ENCODE measurements around the gene VOPP1.

DNA sequence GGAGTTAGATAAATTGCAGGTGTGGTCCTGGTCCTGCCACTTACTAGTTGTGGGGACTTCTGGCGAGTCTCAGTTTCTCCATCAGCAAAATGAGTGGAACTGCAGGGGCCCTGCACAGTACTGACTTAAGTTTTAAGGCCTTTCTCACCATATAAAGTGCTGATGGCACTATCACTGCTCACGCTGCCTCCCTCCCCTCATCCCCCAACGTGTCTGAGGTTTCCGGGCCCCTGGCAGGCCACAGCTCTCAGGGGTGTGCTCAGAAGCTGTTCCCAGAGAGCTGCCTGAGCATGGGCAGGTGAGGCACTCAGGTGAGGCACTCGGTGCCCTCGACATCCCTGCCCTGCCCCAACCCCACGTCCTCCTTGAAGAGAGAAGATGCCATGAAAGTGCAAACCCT is 74.2 kb downstream of the VOPP1 start:
- no peak for TF ChIP-seq EGR1 (IDR thresholded peaks at IDR 0.05; ENCODE audit: low read depth)
- TF ChIP-seq, protein P1, sequence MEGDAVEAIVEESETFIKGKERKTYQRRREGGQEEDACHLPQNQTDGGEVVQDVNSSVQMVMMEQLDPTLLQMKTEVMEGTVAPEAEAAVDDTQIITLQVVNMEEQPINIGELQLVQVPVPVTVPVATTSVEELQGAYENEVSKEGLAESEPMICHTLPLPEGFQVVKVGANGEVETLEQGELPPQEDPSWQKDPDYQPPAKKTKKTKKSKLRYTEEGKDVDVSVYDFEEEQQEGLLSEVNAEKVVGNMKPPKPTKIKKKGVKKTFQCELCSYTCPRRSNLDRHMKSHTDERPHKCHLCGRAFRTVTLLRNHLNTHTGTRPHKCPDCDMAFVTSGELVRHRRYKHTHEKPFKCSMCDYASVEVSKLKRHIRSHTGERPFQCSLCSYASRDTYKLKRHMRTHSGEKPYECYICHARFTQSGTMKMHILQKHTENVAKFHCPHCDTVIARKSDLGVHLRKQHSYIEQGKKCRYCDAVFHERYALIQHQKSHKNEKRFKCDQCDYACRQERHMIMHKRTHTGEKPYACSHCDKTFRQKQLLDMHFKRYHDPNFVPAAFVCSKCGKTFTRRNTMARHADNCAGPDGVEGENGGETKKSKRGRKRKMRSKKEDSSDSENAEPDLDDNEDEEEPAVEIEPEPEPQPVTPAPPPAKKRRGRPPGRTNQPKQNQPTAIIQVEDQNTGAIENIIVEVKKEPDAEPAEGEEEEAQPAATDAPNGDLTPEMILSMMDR (IDR thresholded peaks at IDR 0.05 in 2 of 3, conservative IDR thresholded peaks at IDR 0.05 in 1 of 3; ENCODE audit: borderline replicate concordance in 1 of 3, insufficient read depth in 1 of 3, low read depth in 2 of 3, low read length in 2 of 3) = no peak

Data from HCT116 (cell line).